Skin of body (tissue), 1 donor: ENCODE results near the gene NUDT6. TPM values are rescaled to one million over a fixed set of nuclear protein-coding genes. Genes with fewer than 3 reads are reported as not detected.

Experiments used
- total RNA-seq: library from RNA; depleted of rRNA; stranded (reverse); fragments of >200 nt; gene quantifications from one replicate; pipeline ENCODE4 v1.2.3, GENCODE V29; 2014

NUDT6 gene
- total RNA-seq, 1 donor from 2014 or later = 7.2 TPM

Other genes with a start within 250 kb of the NUDT6 start
- 2.8 TPM for gene BBS12, start 189.9 kb downstream of the NUDT6 start, total RNA-seq
- 11.1 TPM for gene FGF2, start 95.8 kb downstream of the NUDT6 start, total RNA-seq